MG63 (cell line): ENCODE measurements around the gene CHAF1A. TPM values are rescaled to one million over a fixed set of nuclear protein-coding genes. Genes with fewer than 3 reads are reported as not detected.

Experiments used
- DNase-seq: peaks from one replicate; pipeline ENCODE4 v3.0.0-alpha.2; 2020
- H3K27me3 ChIP-seq: fragments of 250-450 bp; sonication (Bioruptor Pico); 2 replicates; pipeline ENCODE4 v1.5.1; 2020; ENCODE audit warnings: mild to moderate bottlenecking, moderate library complexity
- H3K36me3 ChIP-seq: fragments of 250-450 bp; sonication (Bioruptor Pico); 2 replicates; pipeline ENCODE4 v1.5.1; 2020; ENCODE audit warnings: mild to moderate bottlenecking, moderate library complexity
- H3K4me3 ChIP-seq: fragments of 250-450 bp; sonication (Bioruptor Pico); 2 replicates; pipeline ENCODE4 v1.5.1; 2020; ENCODE audit warnings: mild to moderate bottlenecking, moderate library complexity
- H3K9me3 ChIP-seq: fragments of 250-450 bp; sonication (Bioruptor Pico); 2 replicates; pipeline ENCODE4 v1.5.1; 2020; ENCODE audit warnings: mild to moderate bottlenecking, moderate library complexity
- total RNA-seq: library from RNA; depleted of rRNA; stranded (reverse); fragments of >200 nt; shearing (Covaris generic); gene quantifications from 2 replicates; pipeline ENCODE4 v1.2.3, GENCODE V29; 2014; ENCODE audit warnings: low replicate concordance

CHAF1A gene
- total RNA-seq, 1 experiment from 2014 or later = 24.7 TPM

DNA sequence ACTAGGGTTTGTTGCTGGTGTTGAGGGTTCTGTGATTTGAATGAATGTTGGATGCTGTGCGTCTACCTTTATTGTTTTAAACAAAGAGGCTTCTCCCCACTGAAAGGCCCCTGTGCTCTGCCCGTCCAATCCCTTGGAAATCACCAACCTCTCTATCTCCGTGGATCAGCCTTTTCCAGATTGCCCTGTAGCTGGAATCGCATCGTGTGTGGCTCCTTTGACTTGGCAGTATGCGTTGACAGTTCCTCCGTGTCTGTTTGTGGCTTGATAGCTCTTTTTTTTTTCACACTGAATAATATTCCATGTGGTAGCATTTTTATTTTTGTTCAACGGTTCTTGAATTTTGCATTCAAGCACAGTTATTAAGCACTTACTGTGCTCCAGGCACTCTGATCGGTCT lies 32.0 kb downstream of the CHAF1A start:
- Histone ChIP-seq H3K4me3 (no peak overlapping the region), H3K36me3 (no peaks in the 10 kb centered on the region; the same call in 1 of the 2 replicates), H3K9me3 (no peaks in the 10 kb centered on the region), H3K27me3 (no peaks in the 10 kb centered on the region)
- DNase-seq = no peak

GRCh38 chr19:4436231-4436630 lies 33.8 kb downstream of the CHAF1A start:
- Histone ChIP-seq H3K27me3 (no peaks in the 10 kb centered on the region), H3K4me3 (no peak overlapping the region), H3K36me3 (no peaks in the 10 kb centered on the region; the same call in 1 of the 2 replicates), H3K9me3 (no peaks in the 10 kb centered on the region)
- DNase-seq = no peak

DNA sequence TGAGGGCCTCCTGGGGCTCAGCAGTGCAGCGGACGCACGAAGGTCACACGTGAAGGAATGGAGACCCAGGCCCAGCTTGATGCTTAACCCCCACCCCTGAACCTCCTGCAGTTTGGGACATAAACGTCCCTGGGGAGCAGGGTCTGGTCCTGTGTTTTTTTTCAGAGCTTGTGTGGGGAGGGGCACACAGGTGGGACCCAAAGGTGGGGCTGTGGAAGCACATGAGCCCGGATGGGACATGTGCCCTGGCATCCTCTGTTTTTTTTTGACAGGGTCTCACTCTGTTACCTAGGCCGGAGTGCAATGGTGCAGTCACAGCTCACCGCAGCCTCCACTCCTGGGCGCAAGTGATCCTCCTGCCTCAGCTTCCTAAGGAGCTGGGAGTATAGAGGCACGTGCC lies 34.7 kb downstream of the CHAF1A start:
- Histone ChIP-seq H3K9me3 (no peaks in the 10 kb centered on the region), H3K4me3 (no peak overlapping the region), H3K36me3 (no peaks in the 10 kb centered on the region), H3K27me3 (no peaks in the 10 kb centered on the region)
- DNase-seq = no peak

DNA sequence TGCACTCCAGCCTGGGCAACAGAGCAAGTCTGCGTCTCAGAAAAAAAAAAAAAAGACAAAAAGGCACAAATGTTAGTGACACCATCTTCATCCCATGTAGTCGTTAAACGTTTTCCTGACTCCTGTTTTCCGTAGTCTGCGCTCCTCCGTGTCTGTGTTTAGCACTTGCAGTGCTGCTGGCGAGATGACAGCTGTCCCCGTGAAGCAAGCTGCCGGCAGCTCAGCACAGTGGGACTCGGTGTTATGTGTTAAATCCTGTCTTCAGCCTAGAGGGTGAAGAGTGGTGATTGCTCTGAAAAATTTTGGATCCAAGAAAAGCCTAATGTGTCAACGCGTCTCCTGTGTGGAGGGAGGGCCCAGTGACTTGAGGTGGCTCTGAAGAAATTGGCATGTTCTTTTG lies 36.8 kb downstream of the CHAF1A start:
- Histone ChIP-seq H3K9me3 (no peaks in the 10 kb centered on the region), H3K27me3 (no peaks in the 10 kb centered on the region), H3K36me3 (no peaks in the 10 kb centered on the region), H3K4me3 (no peak overlapping the region)
- no peak for DNase-seq

DNA sequence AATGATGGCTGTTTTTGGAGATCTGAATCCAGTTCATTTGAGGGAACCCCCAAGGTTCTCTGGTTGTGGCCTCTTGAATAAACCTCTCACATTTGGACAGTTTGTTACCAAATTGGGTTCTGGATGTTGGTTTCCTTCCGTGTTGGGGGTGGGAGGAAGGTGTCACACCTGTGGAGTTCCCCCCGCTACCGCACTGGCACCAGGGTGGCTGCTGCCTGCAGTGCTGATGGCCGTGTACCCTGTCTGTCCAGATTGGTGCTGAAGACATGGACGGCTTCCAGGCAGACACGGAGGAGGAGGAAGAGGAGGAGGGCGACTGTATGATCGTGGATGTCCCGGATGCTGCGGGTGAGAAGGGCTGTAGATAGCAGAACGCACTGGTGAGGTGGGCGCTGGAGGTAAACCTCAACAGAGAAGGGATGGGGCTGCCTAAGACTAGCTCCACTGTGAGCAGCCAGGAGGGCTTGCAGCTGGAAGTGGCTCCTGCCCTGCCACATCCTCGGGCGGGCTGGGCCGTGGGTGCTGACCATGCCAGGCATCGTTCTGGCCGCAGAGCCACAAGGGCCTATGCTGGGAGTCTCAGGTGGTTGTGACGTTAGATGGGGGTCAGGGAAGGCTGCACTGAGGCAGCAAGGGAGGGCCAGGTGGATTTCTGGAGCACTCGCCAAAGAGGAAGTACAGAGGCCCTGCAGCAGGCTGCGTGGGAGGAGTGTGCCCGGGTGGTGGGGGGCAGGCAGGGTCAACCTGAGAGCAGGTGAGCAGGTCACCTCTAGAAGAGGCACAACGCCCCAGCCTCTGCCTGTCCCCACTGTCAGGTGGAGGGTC lies 39.8 kb downstream of the CHAF1A start:
- no peaks in the 10 kb centered on the region; the same call in 1 of the 2 replicates for H3K36me3 ChIP-seq
- H3K4me3 ChIP-seq = no peak overlapping the region
- no peak for DNase-seq
- H3K27me3 ChIP-seq = no peaks in the 10 kb centered on the region
- H3K9me3 ChIP-seq = no peaks in the 10 kb centered on the region

- H3K4me3 ChIP-seq = no peak overlapping the region
- no peaks in the 10 kb centered on the region for H3K27me3 ChIP-seq
- DNase-seq = no peak
- H3K9me3 ChIP-seq = no peaks in the 10 kb centered on the region
- H3K36me3 ChIP-seq = peaks cover 6% of the 10 kb centered on the region
Observed at GRCh38 chr19:4442819-4443146, 40.3 kb downstream of the CHAF1A start.

DNA sequence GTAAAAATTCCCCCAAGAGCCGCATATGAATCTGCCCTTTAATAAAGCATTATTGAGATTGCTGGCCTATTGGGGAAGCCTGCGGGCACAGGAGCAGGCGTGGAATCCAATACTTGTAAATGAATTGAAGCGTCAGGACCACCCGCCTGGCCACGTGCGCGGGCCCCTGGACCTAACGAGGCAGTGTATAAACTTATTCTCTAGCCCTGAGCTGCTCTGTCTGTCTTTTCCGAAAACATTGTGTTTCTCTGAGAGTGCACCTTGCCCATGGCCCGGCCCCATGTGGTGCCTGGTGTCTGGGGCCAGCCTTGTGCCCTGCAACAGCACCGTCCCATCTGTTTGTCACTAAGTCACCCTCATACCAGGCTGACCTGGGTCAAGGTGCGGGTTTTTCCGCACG lies 40.7 kb downstream of the CHAF1A start:
- DNase-seq = no peak
- Histone ChIP-seq H3K36me3 (peaks cover 8% of the 10 kb centered on the region), H3K4me3 (no peak overlapping the region), H3K9me3 (no peaks in the 10 kb centered on the region), H3K27me3 (no peaks in the 10 kb centered on the region)

- Histone ChIP-seq H3K9me3 (no peaks in the 10 kb centered on the region), H3K4me3 (no peak overlapping the region), H3K27me3 (no peaks in the 10 kb centered on the region), H3K36me3 (peaks cover 8% of the 10 kb centered on the region)
- no peak for DNase-seq
Observed at GRCh38 chr19:4443966-4444764, 41.7 kb downstream of the CHAF1A start.

GRCh38 chr19:4444765-4445741 lies 42.6 kb downstream of the CHAF1A start:
- Histone ChIP-seq H3K9me3 (no peaks in the 10 kb centered on the region), H3K27me3 (no peaks in the 10 kb centered on the region), H3K36me3 (peaks cover 8% of the 10 kb centered on the region), H3K4me3 (no peak overlapping the region)
- DNase-seq = no peak

GRCh38 chr19:4445963-4446703 lies 43.7 kb downstream of the CHAF1A start:
- Histone ChIP-seq H3K36me3 (peaks cover 8% of the 10 kb centered on the region), H3K4me3 (no peak overlapping the region), H3K9me3 (no peaks in the 10 kb centered on the region), H3K27me3 (no peaks in the 10 kb centered on the region)
- no peak for DNase-seq

DNA sequence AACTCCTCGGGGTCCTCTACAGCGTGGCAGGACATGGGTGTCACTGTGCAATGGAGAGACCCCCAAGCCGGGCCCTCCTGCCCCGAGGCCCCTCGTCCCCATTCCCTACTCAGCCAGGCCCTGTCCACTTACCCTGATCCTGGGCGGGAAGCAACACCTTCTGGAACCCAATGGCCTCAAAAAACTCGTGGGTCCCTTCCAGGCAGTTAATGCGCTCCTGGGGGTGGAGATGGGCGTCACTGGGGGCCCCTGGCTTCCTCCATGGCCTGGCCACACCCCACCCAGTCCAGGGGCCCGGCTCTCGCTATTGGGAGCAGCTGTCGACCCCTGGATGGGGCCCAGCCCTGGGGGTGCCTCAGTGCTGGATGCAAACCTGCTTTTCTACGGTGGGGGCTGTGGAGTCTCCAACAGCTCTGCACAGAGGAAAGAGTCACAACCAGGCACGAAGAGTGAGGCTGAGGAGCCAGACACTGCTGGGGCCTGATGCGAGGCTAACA lies 44.3 kb downstream of the CHAF1A start:
- no peaks in the 10 kb centered on the region for H3K27me3 ChIP-seq
- H3K9me3 ChIP-seq = no peaks in the 10 kb centered on the region
- peaks cover 8% of the 10 kb centered on the region for H3K36me3 ChIP-seq
- DNase-seq = no peak
- no peak overlapping the region for H3K4me3 ChIP-seq

GRCh38 chr19:4447327-4448146 lies 45.1 kb downstream of the CHAF1A start:
- no peak for DNase-seq
- Histone ChIP-seq H3K9me3 (no peaks in the 10 kb centered on the region), H3K27me3 (no peaks in the 10 kb centered on the region), H3K36me3 (peaks cover 8% of the 10 kb centered on the region), H3K4me3 (no peak overlapping the region)

DNA sequence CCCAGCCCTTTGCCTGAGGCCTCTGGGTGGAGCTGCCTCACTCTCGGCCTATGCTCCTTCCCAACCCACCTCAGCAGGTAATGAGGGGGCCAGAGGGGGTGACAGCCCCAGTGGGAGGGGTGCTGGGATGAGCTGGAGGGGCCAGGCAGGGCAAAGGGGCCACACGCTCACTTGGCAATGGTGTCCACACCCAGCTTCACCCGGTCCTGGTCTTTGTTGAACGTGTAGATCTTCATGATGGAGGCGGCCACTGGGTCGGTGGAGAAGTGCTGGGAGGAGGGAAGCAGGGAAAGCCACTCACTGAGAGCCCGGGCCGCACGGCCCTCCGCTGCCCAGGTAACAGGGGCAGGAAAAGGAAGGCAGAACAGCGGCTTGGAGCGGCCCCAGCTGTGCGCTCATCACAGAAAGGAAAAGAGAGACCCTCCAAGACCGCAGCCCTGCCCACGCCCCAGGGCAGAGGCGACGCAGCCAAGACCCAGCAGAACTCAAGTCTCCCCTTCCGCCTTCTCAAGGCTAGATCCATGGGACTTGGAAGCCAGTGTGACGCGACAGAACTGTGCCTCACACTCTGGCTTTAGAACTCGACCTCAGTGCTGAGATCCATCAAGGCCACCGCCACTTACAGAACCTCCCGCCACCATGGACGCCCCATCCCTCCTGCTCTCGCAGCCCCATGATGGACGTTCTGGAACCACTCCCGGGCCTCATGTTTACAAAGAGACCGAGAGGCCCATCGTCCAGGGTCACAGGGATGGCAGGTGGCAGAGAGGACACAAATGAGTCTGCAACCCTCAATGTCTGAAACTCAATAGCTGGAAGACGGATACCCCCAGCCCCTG lies 45.9 kb downstream of the CHAF1A start:
- peaks cover 8% of the 10 kb centered on the region for H3K36me3 ChIP-seq
- no peak for DNase-seq
- H3K4me3 ChIP-seq = no peak overlapping the region

DNA sequence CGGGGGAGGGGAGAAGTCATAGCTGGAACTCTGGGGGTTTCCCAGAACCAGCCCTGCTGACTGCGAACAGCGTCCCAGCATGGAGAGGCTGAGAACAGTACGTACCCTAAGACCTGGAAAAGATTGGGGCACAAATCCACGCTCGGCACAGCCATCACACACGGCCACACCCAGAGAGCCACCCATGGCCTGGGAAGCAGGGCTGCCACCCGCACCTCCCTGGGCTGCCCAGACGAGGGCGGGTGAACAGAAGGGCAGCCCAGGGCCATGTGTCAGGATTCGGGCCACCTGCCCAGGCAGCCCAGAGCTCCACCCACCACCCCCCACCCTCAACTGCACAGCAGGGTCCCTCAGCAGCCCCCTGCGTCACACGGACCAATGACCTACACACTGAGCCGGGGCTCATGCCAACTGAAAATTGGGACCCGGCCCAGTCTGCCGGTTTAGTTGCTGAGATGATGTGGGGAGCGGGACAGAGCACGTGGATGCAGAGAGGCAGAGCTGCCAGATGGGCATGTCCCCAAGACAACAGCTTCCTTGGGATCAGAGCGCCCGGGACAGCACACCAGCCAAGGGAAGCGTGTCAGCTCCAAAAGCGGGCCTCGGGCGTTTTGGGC lies 46.7 kb downstream of the CHAF1A start:
- Histone ChIP-seq H3K9me3 (no peaks in the 10 kb centered on the region), H3K27me3 (no peaks in the 10 kb centered on the region), H3K4me3 (no peak overlapping the region), H3K36me3 (peaks cover 8% of the 10 kb centered on the region)
- DNase-seq = no peak

More for the DNA sequence above, 45.9 kb downstream of the CHAF1A start:
- Histone ChIP-seq H3K9me3 (no peaks in the 10 kb centered on the region), H3K27me3 (no peaks in the 10 kb centered on the region)
